Measurements from ENCODE around the gene IL22RA1.

The IL22RA1 gene

GRCh38 chr1:24126018-24126671 lies 16.8 kb downstream of the IL22RA1 start:
- no peak for DNase-seq (ENCODE audit: low read depth, low spot score)
- Histone ChIP-seq H3K36me3 (ENCODE audit: insufficient read depth, low read length) (no peaks in the 10 kb centered on the region), H3K27ac (no peak overlapping the region), H3K9ac (ENCODE audit: insufficient read length) (no peak overlapping the region), H3K4me3 (no peak overlapping the region), H3K9me3 (ENCODE audit: low read depth, low read length) (no peaks in the 10 kb centered on the region)
- TF ChIP-seq EZH2 (IDR thresholded peaks at IDR 0.05) (no peak), FOXP2 (optimal IDR thresholded peaks at IDR 0.05; ENCODE audit: control extremely low read depth, extremely low read length, insufficient read depth) (no peak), POLR2AphosphoS5 (IDR thresholded peaks at IDR 0.05; ENCODE audit: borderline replicate concordance, low read depth, low read length) (no peak)

GRCh38 chr1:24125456-24125855 lies 17.5 kb downstream of the IL22RA1 start:
- Histone ChIP-seq H3K9ac (ENCODE audit: insufficient read length) (no peak overlapping the region), H3K9me3 (ENCODE audit: low read depth, low read length) (no peaks in the 10 kb centered on the region), H3K4me3 (no peak overlapping the region), H3K36me3 (ENCODE audit: insufficient read depth, low read length) (no peaks in the 10 kb centered on the region), H3K27ac (no peak overlapping the region)
- TF ChIP-seq FOXP2 (optimal IDR thresholded peaks at IDR 0.05; ENCODE audit: control extremely low read depth, extremely low read length, insufficient read depth) (no peak), EZH2 (IDR thresholded peaks at IDR 0.05) (no peak), POLR2AphosphoS5 (IDR thresholded peaks at IDR 0.05; ENCODE audit: borderline replicate concordance, low read depth, low read length) (no peak)
- DNase-seq (ENCODE audit: low read depth, low spot score): no peak

GRCh38 chr1:24124980-24125379 lies 18.0 kb downstream of the IL22RA1 start:
- no peak for DNase-seq (ENCODE audit: low read depth, low spot score)
- Histone ChIP-seq H3K9ac (ENCODE audit: insufficient read length) (no peak overlapping the region), H3K36me3 (ENCODE audit: insufficient read depth, low read length) (no peaks in the 10 kb centered on the region), H3K27ac (no peak overlapping the region), H3K4me3 (no peak overlapping the region), H3K9me3 (ENCODE audit: low read depth, low read length) (no peaks in the 10 kb centered on the region)
- no peak for TF ChIP-seq POLR2AphosphoS5 (IDR thresholded peaks at IDR 0.05; ENCODE audit: borderline replicate concordance, low read depth, low read length)
- TF ChIP-seq EZH2 (IDR thresholded peaks at IDR 0.05): no peak

GRCh38 chr1:24123611-24124010 lies 19.3 kb downstream of the IL22RA1 start:
- DNase-seq (ENCODE audit: low read depth, low spot score): no peak
- no peaks in the 10 kb centered on the region for H3K36me3 ChIP-seq (ENCODE audit: insufficient read depth, low read length)
- TF ChIP-seq EZH2 (IDR thresholded peaks at IDR 0.05) (no peak), FOXP2 (optimal IDR thresholded peaks at IDR 0.05; ENCODE audit: control extremely low read depth, extremely low read length, insufficient read depth) (no peak), POLR2AphosphoS5 (IDR thresholded peaks at IDR 0.05; ENCODE audit: borderline replicate concordance, low read depth, low read length) (no peak)
- no peak overlapping the region for H3K9ac ChIP-seq (ENCODE audit: insufficient read length)
- no peaks in the 10 kb centered on the region for H3K9me3 ChIP-seq (ENCODE audit: low read depth, low read length)
- H3K4me3 ChIP-seq: no peak overlapping the region
- no peak overlapping the region for H3K27ac ChIP-seq

- Histone ChIP-seq H3K9ac (ENCODE audit: insufficient read length) (no peak overlapping the region), H3K9me3 (ENCODE audit: low read depth, low read length) (no peaks in the 10 kb centered on the region), H3K27ac (no peak overlapping the region), H3K36me3 (ENCODE audit: insufficient read depth, low read length) (no peaks in the 10 kb centered on the region), H3K4me3 (no peak overlapping the region)
- no peak for DNase-seq (ENCODE audit: low read depth, low spot score)
- TF ChIP-seq EZH2 (IDR thresholded peaks at IDR 0.05) (no peak), FOXP2 (optimal IDR thresholded peaks at IDR 0.05; ENCODE audit: control extremely low read depth, extremely low read length, insufficient read depth) (no peak), POLR2AphosphoS5 (IDR thresholded peaks at IDR 0.05; ENCODE audit: borderline replicate concordance, low read depth, low read length) (no peak)
Observed at GRCh38 chr1:24122776-24123175, 20.2 kb downstream of the IL22RA1 start.

GRCh38 chr1:24121406-24121805 lies 21.5 kb downstream of the IL22RA1 start:
- H3K27ac ChIP-seq: no peak overlapping the region
- H3K9me3 ChIP-seq (ENCODE audit: low read depth, low read length): no peaks in the 10 kb centered on the region
- TF ChIP-seq FOXP2 (optimal IDR thresholded peaks at IDR 0.05; ENCODE audit: control extremely low read depth, extremely low read length, insufficient read depth): no peak
- TF ChIP-seq POLR2AphosphoS5 (IDR thresholded peaks at IDR 0.05; ENCODE audit: borderline replicate concordance, low read depth, low read length): no peak
- no peak for TF ChIP-seq EZH2 (IDR thresholded peaks at IDR 0.05)
- no peak overlapping the region for H3K4me3 ChIP-seq
- DNase-seq (ENCODE audit: low read depth, low spot score): no peak
- no peaks in the 10 kb centered on the region for H3K36me3 ChIP-seq (ENCODE audit: insufficient read depth, low read length)
- no peak overlapping the region for H3K9ac ChIP-seq (ENCODE audit: insufficient read length)

DNA sequence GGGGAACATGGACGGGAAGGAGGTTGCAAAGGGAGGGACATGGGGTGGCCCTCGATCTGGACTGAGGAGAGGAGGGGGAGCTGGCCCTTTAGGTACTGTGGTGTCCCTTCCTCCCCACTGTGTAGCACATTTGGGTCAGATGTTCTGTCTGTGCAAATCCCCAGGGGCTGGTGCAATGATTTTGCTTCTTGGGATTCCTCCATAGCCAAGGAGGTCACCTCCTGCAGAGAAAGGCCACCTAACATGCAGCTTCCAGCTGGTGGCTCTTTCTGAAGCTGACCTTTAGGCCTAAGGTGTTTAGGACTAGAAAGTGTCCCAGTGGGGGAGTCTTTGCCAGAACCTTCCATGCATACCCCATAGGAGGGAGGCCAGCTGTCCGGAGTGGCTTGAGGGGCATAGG lies 22.0 kb downstream of the IL22RA1 start:
- Histone ChIP-seq H3K9ac (ENCODE audit: insufficient read length) (no peak overlapping the region), H3K27ac (no peak overlapping the region), H3K4me3 (no peak overlapping the region), H3K36me3 (ENCODE audit: insufficient read depth, low read length) (no peaks in the 10 kb centered on the region), H3K9me3 (ENCODE audit: low read depth, low read length) (no peaks in the 10 kb centered on the region)
- TF ChIP-seq FOXP2 (optimal IDR thresholded peaks at IDR 0.05; ENCODE audit: control extremely low read depth, extremely low read length, insufficient read depth) (no peak), POLR2AphosphoS5 (IDR thresholded peaks at IDR 0.05; ENCODE audit: borderline replicate concordance, low read depth, low read length) (no peak), EZH2 (IDR thresholded peaks at IDR 0.05) (no peak)
- DNase-seq (ENCODE audit: low read depth, low spot score): no peak

DNA sequence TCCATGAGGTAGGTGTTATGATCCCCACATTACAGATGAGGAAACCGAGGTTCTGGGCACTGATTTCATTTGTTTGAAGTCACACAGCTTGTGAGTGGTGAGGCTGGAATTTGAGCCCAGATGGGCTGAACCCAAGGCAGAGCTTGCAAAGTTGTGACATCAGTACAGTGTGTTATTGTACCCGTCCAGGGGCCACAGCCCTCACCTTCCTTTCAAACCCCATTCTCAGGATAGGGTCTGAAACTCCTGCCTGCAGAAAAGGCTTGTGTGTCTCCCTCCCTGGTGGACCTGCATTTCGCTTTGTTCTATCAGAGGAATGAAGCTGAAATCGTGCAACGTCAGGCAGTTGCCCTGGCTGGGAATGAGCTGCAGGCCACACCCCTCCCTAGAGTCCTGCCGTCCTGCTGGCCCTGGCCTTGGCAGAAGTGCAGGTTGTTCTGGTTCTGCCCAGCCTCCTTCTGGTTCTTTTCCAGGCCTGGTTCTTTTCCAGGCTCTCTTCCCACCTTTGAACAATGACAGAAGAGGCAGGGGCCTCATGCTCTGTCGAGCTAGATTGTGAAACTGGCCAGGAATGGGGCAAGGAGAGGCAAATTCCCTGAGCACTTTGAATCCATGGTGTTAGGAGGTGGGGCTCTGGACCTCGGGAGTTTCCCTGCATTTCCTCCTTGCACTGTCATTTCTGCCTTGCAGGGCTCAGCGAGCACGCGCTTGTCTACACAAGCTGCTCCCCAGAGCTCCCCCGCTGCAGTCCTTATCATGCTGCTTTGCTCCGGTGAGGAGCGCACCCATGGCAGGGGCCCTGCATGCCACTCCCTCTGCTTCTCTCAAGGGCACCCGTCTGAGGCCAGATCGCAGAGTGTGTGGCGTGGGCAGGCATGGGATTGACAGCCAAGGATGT lies 22.8 kb downstream of the IL22RA1 start:
- TF ChIP-seq EZH2 (IDR thresholded peaks at IDR 0.05) (no peak), POLR2AphosphoS5 (IDR thresholded peaks at IDR 0.05; ENCODE audit: borderline replicate concordance, low read depth, low read length) (no peak), FOXP2 (optimal IDR thresholded peaks at IDR 0.05; ENCODE audit: control extremely low read depth, extremely low read length, insufficient read depth) (no peak)
- Histone ChIP-seq H3K9ac (ENCODE audit: insufficient read length) (no peak overlapping the region), H3K4me3 (no peak overlapping the region), H3K9me3 (ENCODE audit: low read depth, low read length) (no peaks in the 10 kb centered on the region), H3K27ac (no peak overlapping the region), H3K36me3 (ENCODE audit: insufficient read depth, low read length) (no peaks in the 10 kb centered on the region)
- no peak for DNase-seq (ENCODE audit: low read depth, low spot score)

Data from SK-N-MC (cell line).